Right lobe of liver (tissue), 4 donors: Measurements from ENCODE around the gene PLXNB3.

Experiments used
- POLR2A ChIP-seq: fragments of 450-650 bp; IDR thresholded peaks from one replicate; pipeline ENCODE4 v1.6.1; 2017; ENCODE audit warnings: antibody characterized with exemption, mild to moderate bottlenecking
- TF ChIP-seq, protein P1 (sequence below), 4 donors: fragments of 200-600 bp in 3 of 4; fragments of 450-650 bp in 1 of 4; IDR thresholded peaks; one replicate each; pipeline versions ENCODE4 v1.5.1 to v1.8.0; 2016 to 2022; ENCODE audit warnings: antibody characterized with exemption in 4 of 4, mild to moderate bottlenecking in 2 of 4
- donor health status: DM: no; HTN: no; CAD: no.
- donor health status: DM: no; HTN: no; CAD: no.
- donor health status: DM: no; HTN: yes; CAD: no.

DNA sequence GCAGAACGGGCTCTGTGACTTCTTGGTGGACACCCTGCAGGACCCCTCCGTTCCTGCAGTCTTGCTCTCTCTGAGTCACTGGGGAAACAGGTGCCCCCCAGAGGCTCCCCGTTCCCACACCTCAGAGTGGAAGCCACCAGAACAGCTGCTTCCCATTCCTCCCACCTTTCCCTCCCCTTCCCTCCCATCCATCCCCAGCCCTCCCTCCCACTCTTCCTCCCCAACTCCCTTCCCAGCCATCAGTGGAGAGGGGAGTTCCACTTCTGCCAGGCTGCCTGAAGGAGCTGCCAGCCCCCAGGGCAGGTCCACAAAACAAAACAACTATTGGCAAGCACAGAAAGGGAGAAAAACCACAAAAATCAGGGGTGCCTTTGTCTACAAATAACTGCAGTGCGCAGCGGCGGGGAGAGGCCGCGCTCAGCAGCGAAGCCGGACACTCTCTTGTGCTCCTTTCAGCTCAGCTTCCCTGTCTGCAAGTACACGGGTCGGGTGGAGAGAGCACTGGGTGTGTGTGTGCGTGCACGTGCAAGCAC, 38.5 kb downstream of the PLXNB3 start:
- TF ChIP-seq, protein P1, sequence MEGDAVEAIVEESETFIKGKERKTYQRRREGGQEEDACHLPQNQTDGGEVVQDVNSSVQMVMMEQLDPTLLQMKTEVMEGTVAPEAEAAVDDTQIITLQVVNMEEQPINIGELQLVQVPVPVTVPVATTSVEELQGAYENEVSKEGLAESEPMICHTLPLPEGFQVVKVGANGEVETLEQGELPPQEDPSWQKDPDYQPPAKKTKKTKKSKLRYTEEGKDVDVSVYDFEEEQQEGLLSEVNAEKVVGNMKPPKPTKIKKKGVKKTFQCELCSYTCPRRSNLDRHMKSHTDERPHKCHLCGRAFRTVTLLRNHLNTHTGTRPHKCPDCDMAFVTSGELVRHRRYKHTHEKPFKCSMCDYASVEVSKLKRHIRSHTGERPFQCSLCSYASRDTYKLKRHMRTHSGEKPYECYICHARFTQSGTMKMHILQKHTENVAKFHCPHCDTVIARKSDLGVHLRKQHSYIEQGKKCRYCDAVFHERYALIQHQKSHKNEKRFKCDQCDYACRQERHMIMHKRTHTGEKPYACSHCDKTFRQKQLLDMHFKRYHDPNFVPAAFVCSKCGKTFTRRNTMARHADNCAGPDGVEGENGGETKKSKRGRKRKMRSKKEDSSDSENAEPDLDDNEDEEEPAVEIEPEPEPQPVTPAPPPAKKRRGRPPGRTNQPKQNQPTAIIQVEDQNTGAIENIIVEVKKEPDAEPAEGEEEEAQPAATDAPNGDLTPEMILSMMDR (IDR thresholded peaks at IDR 0.05), result no peak
- TF ChIP-seq POLR2A, result no peak
